Suprapubic skin (tissue), 4 donors: ENCODE data around the gene RFX3. TPM values are rescaled to one million over a fixed set of nuclear protein-coding genes. Genes with fewer than 3 reads are reported as not detected.
"Not testable (repeated sequence)": the region's sequence is repeated elsewhere in the genome, so short reads cannot be mapped to it uniquely, and the experiment has no call there.

Source experiments
- DNase-seq, 2 donors: peaks; one replicate each; pipeline ENCODE4 v3.0.0-alpha.2; 2019; ENCODE audit warnings: low spot score in 2 of 2
- H3K27ac ChIP-seq: fragments of 200-600 bp; sonication (generic); one replicate; pipeline ENCODE4 v1.5.1; 2019
- H3K27me3 ChIP-seq: fragments of 200-600 bp; sonication (generic); one replicate; pipeline ENCODE4 v1.5.1; 2019
- H3K36me3 ChIP-seq: fragments of 200-600 bp; sonication (generic); one replicate; pipeline ENCODE4 v1.5.1; 2019
- H3K4me1 ChIP-seq: fragments of 200-600 bp; sonication (generic); one replicate; pipeline ENCODE4 v1.5.1; 2019
- H3K4me3 ChIP-seq: fragments of 200-600 bp; sonication (generic); one replicate; pipeline ENCODE4 v1.5.1; 2019; ENCODE audit warnings: mild to moderate bottlenecking
- H3K9me3 ChIP-seq: fragments of 200-600 bp; sonication (generic); one replicate; pipeline ENCODE4 v1.5.1; 2019
- CTCF ChIP-seq, 2 donors: fragments of 200-600 bp in 1 of 2; fragments of 450-650 bp in 1 of 2; sonication (generic) in 1 of 2; IDR thresholded peaks; one replicate each; pipeline ENCODE4 v1.5.1; 2016 to 2019; ENCODE audit warnings: antibody characterized with exemption in 2 of 2, mild to moderate bottlenecking in 1 of 2, moderate library complexity in 1 of 2
- EP300 ChIP-seq: sonication (generic); formaldehyde crosslinking; IDR thresholded peaks from one replicate; pipeline ENCODE4 v1.6.1; 2017; ENCODE audit warnings: antibody characterized with exemption
- POLR2A ChIP-seq, 2 donors: fragments of 450-650 bp; IDR thresholded peaks; one replicate each; pipeline ENCODE4 v1.6.1; 2017; ENCODE audit warnings: antibody characterized with exemption in 2 of 2, mild to moderate bottlenecking in 2 of 2, moderate library complexity in 2 of 2
- POLR2AphosphoS5 ChIP-seq, 3 donors: sonication (generic); formaldehyde crosslinking; IDR thresholded peaks; one replicate each; pipeline ENCODE4 v1.6.1; 2017; ENCODE audit warnings: antibody characterized with exemption in 3 of 3
- WGBS: methylation state at CpG from one replicate; pipeline ENCODE4 v1.1.5; 2018; 5-methylcytosine and 5-hydroxymethylcytosine counted together
- total RNA-seq, 4 donors: library from RNA; depleted of rRNA; stranded (reverse); fragments of >200 nt; gene quantifications; one replicate each; pipeline ENCODE4 v1.1.0, GENCODE V29; 2016

RFX3 gene
- total RNA-seq, 4 donors from 2014 or later, result 7.7 to 23.5 (median 9.4) TPM

GRCh38 chr9:3329361-3329760 lies 196.4 kb downstream of the RFX3 start:
- Histone ChIP-seq H3K4me3 (no peak overlapping the region), H3K36me3 (no peaks in the 10 kb centered on the region), H3K4me1 (no peaks in the 10 kb centered on the region), H3K9me3 (no peaks in the 10 kb centered on the region), H3K27me3 (no peaks in the 10 kb centered on the region), H3K27ac (no peak overlapping the region)
- DNase-seq, result no peak
- WGBS, result 75% methylated on average over 2 of the region's 2 CpGs
- TF ChIP-seq EP300, result no peak
- no peak for TF ChIP-seq POLR2A (IDR thresholded peaks at IDR 0.05)
- no peak for TF ChIP-seq POLR2AphosphoS5 (IDR thresholded peaks at IDR 0.05)
- no peak for TF ChIP-seq CTCF (IDR thresholded peaks at IDR 0.05)

GRCh38 chr9:3323714-3324113 lies 202.1 kb downstream of the RFX3 start:
- no peaks in the 10 kb centered on the region for H3K36me3 ChIP-seq
- no peak overlapping the region for H3K4me3 ChIP-seq
- no peaks in the 10 kb centered on the region for H3K4me1 ChIP-seq
- H3K27me3 ChIP-seq, result no peaks in the 10 kb centered on the region
- WGBS, result 44% methylated on average over 2 of the region's 2 CpGs
- no peaks in the 10 kb centered on the region for H3K9me3 ChIP-seq
- DNase-seq, result no peak
- TF ChIP-seq POLR2AphosphoS5 (IDR thresholded peaks at IDR 0.05), result no peak
- TF ChIP-seq EP300, result no peak
- TF ChIP-seq CTCF (IDR thresholded peaks at IDR 0.05), result no peak
- no peak for TF ChIP-seq POLR2A (IDR thresholded peaks at IDR 0.05)
- H3K27ac ChIP-seq, result no peak overlapping the region

- WGBS, result 68% methylated on average over 4 of the region's 4 CpGs
- no peaks in the 10 kb centered on the region for H3K27me3 ChIP-seq
- TF ChIP-seq CTCF (IDR thresholded peaks at IDR 0.05) (no peak), POLR2AphosphoS5 (IDR thresholded peaks at IDR 0.05) (no peak), EP300 (no peak), POLR2A (IDR thresholded peaks at IDR 0.05) (no peak)
- no peaks in the 10 kb centered on the region for H3K36me3 ChIP-seq
- no peaks in the 10 kb centered on the region for H3K9me3 ChIP-seq
- H3K27ac ChIP-seq, result no peak overlapping the region
- no peaks in the 10 kb centered on the region for H3K4me1 ChIP-seq
- H3K4me3 ChIP-seq, result no peak overlapping the region
- DNase-seq, result no peak
These were observed 204.6 kb downstream of the RFX3 start for GRCh38 chr9:3321186-3321585.

GRCh38 chr9:3312595-3312994 lies 213.2 kb downstream of the RFX3 start:
- not testable (repeated sequence) for H3K36me3 ChIP-seq, H3K4me1 ChIP-seq, H3K4me3 ChIP-seq, DNase-seq, H3K27me3 ChIP-seq, H3K27ac ChIP-seq, H3K9me3 ChIP-seq
- 95% methylated on average over 8 of the region's 9 CpGs for WGBS

GRCh38 chr9:3308609-3309008 lies 217.2 kb downstream of the RFX3 start:
- Histone ChIP-seq H3K36me3 (no peaks in the 10 kb centered on the region), H3K4me1 (no peaks in the 10 kb centered on the region), H3K27me3 (no peaks in the 10 kb centered on the region), H3K9me3 (no peaks in the 10 kb centered on the region), H3K27ac (no peak overlapping the region), H3K4me3 (no peak overlapping the region)
- no peak for TF ChIP-seq CTCF (IDR thresholded peaks at IDR 0.05)
- no peak for TF ChIP-seq EP300
- no peak for TF ChIP-seq POLR2AphosphoS5 (IDR thresholded peaks at IDR 0.05)
- no peak for TF ChIP-seq POLR2A (IDR thresholded peaks at IDR 0.05)
- no peak for DNase-seq
- WGBS, result 92% methylated on average over 2 of the region's 2 CpGs

GRCh38 chr9:3304388-3304787 lies 221.4 kb downstream of the RFX3 start:
- not testable (repeated sequence) for DNase-seq, H3K4me3 ChIP-seq, H3K4me1 ChIP-seq, H3K36me3 ChIP-seq, H3K27ac ChIP-seq, H3K9me3 ChIP-seq, H3K27me3 ChIP-seq
- 87% methylated on average over 1 of the region's 1 CpG for WGBS
